IMR-90 (cell line): Measurements from ENCODE around the gene IQCC. TPM values are rescaled to one million over a fixed set of nuclear protein-coding genes. Genes with fewer than 3 reads are reported as not detected.
A peak's percentile ranks its signal among the peaks of the same experiment; 100 is the strongest.

Source experiments
- ATAC-seq: fragments of 200-7000 bp; cut with Tn5 transposase; 2 replicates; pipeline ENCODE4 v1.9.1; 2020; ENCODE audit warnings: low read depth, mild to moderate bottlenecking, moderate library complexity
- BruUV-seq: library from RNA; stranded (reverse); fragments of 400-500 nt; replicated peaks from 2 replicates; lab custom pipeline; 2021; lab: Mats Ljungman, UMichigan
- CTCF ChIA-PET: fragments of 300-600 bp; formaldehyde crosslinking; extraction: SDS; loops from one replicate; lab custom pipeline; 2021; ENCODE audit warnings: antibody characterized with exemption; lab: Yijun Ruan, JAX
- POLR2A ChIA-PET: fragments of 300-600 bp; sonication (Branson Sonifier 250); formaldehyde crosslinking; loops from one replicate; lab custom pipeline; 2022; ENCODE audit warnings: antibody characterized with exemption; ENCODE audit not compliant: unreplicated experiment; lab: Charles Lee
- DNase-seq: peaks from one replicate; pipeline ENCODE4 v3.0.0; 2013
- H2AFZ ChIP-seq: replicated peaks from 2 replicates; pipeline ENCODE3; 2013; ENCODE audit warnings: low read length, mild to moderate bottlenecking; ENCODE audit not compliant: poor library complexity
- H2AK5ac ChIP-seq: 2 replicates; pipeline ENCODE4 v1.6.1; 2013; ENCODE audit warnings: low read depth, low read length, inconsistent platforms
- H2AK9ac ChIP-seq: replicated peaks from 2 replicates; pipeline ENCODE3; 2013; ENCODE audit warnings: mild to moderate bottlenecking, low read depth, low read length, moderate library complexity; ENCODE audit not compliant: poor library complexity
- H2BK120ac ChIP-seq: 2 replicates; pipeline ENCODE4 v1.6.1; 2013; ENCODE audit warnings: low read depth, low read length, inconsistent platforms
- H2BK15ac ChIP-seq: 3 replicates; pipeline ENCODE4 v1.6.1; 2013; ENCODE audit warnings: low read depth, low read length, inconsistent platforms
- H2BK20ac ChIP-seq: 2 replicates; pipeline ENCODE4 v1.6.1; 2013; ENCODE audit warnings: low read depth, mild to moderate bottlenecking, inconsistent platforms, low read length, moderate library complexity
- H2BK5ac ChIP-seq: 2 replicates; pipeline ENCODE4 v1.6.1; 2013; ENCODE audit warnings: mild to moderate bottlenecking, low read depth, low read length, inconsistent platforms; ENCODE audit not compliant: poor library complexity, severe bottlenecking
- H3K14ac ChIP-seq: replicated peaks from 2 replicates; pipeline ENCODE4 v1.6.1; 2013; ENCODE audit warnings: low read depth, low read length, inconsistent platforms
- H3K18ac ChIP-seq: 2 replicates; pipeline ENCODE4 v1.6.1; 2013; ENCODE audit warnings: low read depth, low read length, control low read depth
- H3K23ac ChIP-seq: 2 replicates; pipeline ENCODE4 v1.6.1; 2013; ENCODE audit warnings: low read depth, low read length, inconsistent platforms
- H3K27ac ChIP-seq: 2 replicates; pipeline ENCODE4 v1.5.1; 2013; ENCODE audit warnings: mild to moderate bottlenecking, control low read depth, low read length; ENCODE audit not compliant: insufficient read depth
- H3K27me3 ChIP-seq: 2 replicates; pipeline ENCODE4 v1.6.1; 2013; ENCODE audit warnings: low read length; ENCODE audit not compliant: control insufficient read depth, insufficient read depth
- H3K36me3 ChIP-seq: 2 replicates; pipeline ENCODE4 v1.6.1; 2013; ENCODE audit warnings: low read length, mixed read lengths; ENCODE audit not compliant: control insufficient read depth, insufficient read depth
- H3K4ac ChIP-seq: 2 replicates; pipeline ENCODE4 v1.6.1; 2013; ENCODE audit warnings: low read depth, low read length, inconsistent platforms
- H3K4me1 ChIP-seq: 2 replicates; pipeline ENCODE4 v1.6.1; 2013; ENCODE audit warnings: low read length, mixed read lengths; ENCODE audit not compliant: control insufficient read depth, insufficient read depth
- H3K4me2 ChIP-seq: 2 replicates; pipeline ENCODE4 v1.6.1; 2013; ENCODE audit warnings: low read depth, mild to moderate bottlenecking, control low read depth, low read length, moderate library complexity
- H3K4me3 ChIP-seq: 2 replicates; pipeline ENCODE4 v1.5.1; 2013; ENCODE audit warnings: low read depth, mild to moderate bottlenecking, control low read depth, low read length, moderate library complexity; ENCODE audit not compliant: insufficient read depth
- H3K56ac ChIP-seq: 2 replicates; pipeline ENCODE4 v1.6.1; 2013; ENCODE audit warnings: low read length, inconsistent platforms; ENCODE audit not compliant: insufficient read depth; ENCODE audit errors: extremely low read depth
- H3K79me1 ChIP-seq, 2 experiments: 2 replicates each; pipeline ENCODE4 v1.6.1; 2013; ENCODE audit warnings: low read length in 2 of 2, inconsistent platforms in 1 of 2, low read depth in 1 of 2
- H3K9ac ChIP-seq: 2 replicates; pipeline ENCODE4 v1.6.1; 2013; ENCODE audit warnings: low read depth, low read length, control low read depth
- H3K9me1 ChIP-seq: 2 replicates; pipeline ENCODE4 v1.6.1; 2013; ENCODE audit warnings: low read length, inconsistent platforms; ENCODE audit not compliant: insufficient read depth
- H3K9me3 ChIP-seq: 2 replicates; pipeline ENCODE4 v1.6.1; 2013; ENCODE audit warnings: low read length; ENCODE audit not compliant: control insufficient read depth, insufficient read depth
- H4K20me1 ChIP-seq: 2 replicates; pipeline ENCODE4 v1.6.1; 2013; ENCODE audit warnings: low read length, inconsistent platforms; ENCODE audit not compliant: insufficient read depth
- H4K5ac ChIP-seq: 2 replicates; pipeline ENCODE4 v1.6.1; 2013; ENCODE audit warnings: mild to moderate bottlenecking, low read depth, low read length, control low read depth
- H4K8ac ChIP-seq, 2 experiments: 2 replicates each; pipeline ENCODE4 v1.6.1; 2013; ENCODE audit warnings: low read depth in 2 of 2, low read length in 2 of 2, control low read depth in 1 of 2, inconsistent platforms in 1 of 2
- H4K91ac ChIP-seq: 2 replicates; pipeline ENCODE4 v1.6.1; 2013; ENCODE audit warnings: low read depth, low read length, inconsistent platforms; ENCODE audit not compliant: insufficient read depth
- BHLHE40 ChIP-seq: fragments of 150-350 bp; IDR thresholded peaks from 2 replicates; pipeline ENCODE4 v1.6.1; 2016; ENCODE audit warnings: mild to moderate bottlenecking, low read depth, low read length
- CEBPB ChIP-seq: IDR thresholded peaks from 2 replicates; pipeline ENCODE4 v1.6.1; 2012; ENCODE audit warnings: low read depth, low read length, improper control_type of control experiment
- CHD1 ChIP-seq: IDR thresholded peaks from 2 replicates; pipeline ENCODE4 v1.6.1; 2012; ENCODE audit warnings: low read depth, low read length, improper control_type of control experiment
- FOS ChIP-seq: fragments of 150-350 bp; IDR thresholded peaks from 2 replicates; pipeline ENCODE4 v1.6.1; 2016; ENCODE audit warnings: low read depth, low read length
- MAFK ChIP-seq: IDR thresholded peaks from 2 replicates; pipeline ENCODE4 v1.6.1; 2012; ENCODE audit warnings: low read depth, low read length, improper control_type of control experiment
- MAZ ChIP-seq: IDR thresholded peaks from 2 replicates; pipeline ENCODE4 v1.6.1; 2012; ENCODE audit warnings: low read depth, mild to moderate bottlenecking, low read length, improper control_type of control experiment, moderate library complexity, borderline replicate concordance
- MXI1 ChIP-seq: IDR thresholded peaks from 2 replicates; pipeline ENCODE4 v1.6.1; 2012; ENCODE audit warnings: low read depth, mild to moderate bottlenecking, low read length, moderate library complexity, borderline replicate concordance
- NFE2L2 ChIP-seq: fragments of 150-350 bp; IDR thresholded peaks from 2 replicates; pipeline ENCODE4 v1.6.1; 2016; ENCODE audit warnings: low read depth, mild to moderate bottlenecking, low read length
- POLR2A ChIP-seq: IDR thresholded peaks from 2 replicates; pipeline ENCODE4 v1.6.1; 2012; ENCODE audit warnings: mild to moderate bottlenecking, low read depth, low read length
- RAD21 ChIP-seq: IDR thresholded peaks from 2 replicates; pipeline ENCODE4 v1.6.1; 2012; ENCODE audit warnings: low read length, improper control_type of control experiment
- RCOR1 ChIP-seq: IDR thresholded peaks from 2 replicates; pipeline ENCODE4 v1.6.1; 2012; ENCODE audit warnings: mild to moderate bottlenecking, low read length, improper control_type of control experiment; ENCODE audit not compliant: insufficient replicate concordance
- RFX5 ChIP-seq: IDR thresholded peaks from 2 replicates; pipeline ENCODE4 v1.8.0; 2012; ENCODE audit warnings: low read depth, mild to moderate bottlenecking, low read length, moderate library complexity
- SMC3 ChIP-seq: fragments of 150-350 bp; IDR thresholded peaks from 2 replicates; pipeline ENCODE4 v1.6.1; 2016; ENCODE audit warnings: low read depth, mild to moderate bottlenecking, antibody characterized with exemption, low read length, moderate library complexity
- WGBS, 2 experiments: methylation state at CpG; one replicate each; pipeline versions ENCODE4 v1.1.5 to v1.1.7; 2013; ENCODE audit warnings: missing lambda C conversion rate in 2 of 2; ENCODE audit not compliant: insufficient read length in 1 of 2; ENCODE audit errors: extremely low coverage in 2 of 2; 5-methylcytosine and 5-hydroxymethylcytosine counted together
- dilution Hi-C: fragments of 300-500 bp; cut with HindIII; formaldehyde crosslinking; loops from one replicate; pipeline ENCODE4 v1.14.3; 2018; ENCODE audit warnings: low sequenced_read_pairs; ENCODE audit not compliant: unreplicated experiment
- in situ Hi-C: fragments of 300-500 bp; cut with MboI; formaldehyde crosslinking; loops from 3 replicates; pipeline ENCODE4 v1.14.3; 2019; ENCODE audit warnings: low sequenced_read_pairs, inconsistent platforms, mixed read lengths
- intact Hi-C: fragments of 100-400 bp; cut with micrococcal nuclease; formaldehyde crosslinking; loops from 2 replicates; pipeline ENCODE4 v1.10.0; 2022
- polyA plus RNA-seq, 3 experiments: library from polyadenylated mRNA; depleted of rRNA; stranded (reverse); fragments of >200 nt; gene quantifications; 2 replicates each; pipeline ENCODE4 v1.2.3, GENCODE V29; 2012; ENCODE audit warnings: low replicate concordance in 1 of 3
- total RNA-seq: library from RNA; depleted of rRNA; stranded (reverse); fragments of >200 nt; gene quantifications from 2 replicates; pipeline ENCODE4 v1.2.3, GENCODE V29; 2012
- TF ChIP-seq, protein P1 (sequence below): fragments of 150-350 bp; IDR thresholded peaks from 2 replicates; pipeline ENCODE4 v1.6.1; 2016; ENCODE audit warnings: low read depth, mild to moderate bottlenecking, low read length, moderate library complexity, borderline replicate concordance
- TF ChIP-seq, protein P2 (sequence below): conservative IDR thresholded peaks from 2 replicates; pipeline ENCODE4 v1.5.1; 2012; ENCODE audit warnings: mild to moderate bottlenecking, low read depth, low read length, improper control_type of control experiment
- TF ChIP-seq, protein P3 (sequence below): fragments of 150-350 bp; IDR thresholded peaks from 2 replicates; pipeline ENCODE4 v1.6.1; 2017; ENCODE audit warnings: mild to moderate bottlenecking, antibody characterized with exemption, low read length, low read depth

IQCC gene
- total and polyA plus RNA-seq, 2 of the 4 experiments (the other 2 are of a cell fraction) = 1.6 to 2.2 TPM

DNA sequence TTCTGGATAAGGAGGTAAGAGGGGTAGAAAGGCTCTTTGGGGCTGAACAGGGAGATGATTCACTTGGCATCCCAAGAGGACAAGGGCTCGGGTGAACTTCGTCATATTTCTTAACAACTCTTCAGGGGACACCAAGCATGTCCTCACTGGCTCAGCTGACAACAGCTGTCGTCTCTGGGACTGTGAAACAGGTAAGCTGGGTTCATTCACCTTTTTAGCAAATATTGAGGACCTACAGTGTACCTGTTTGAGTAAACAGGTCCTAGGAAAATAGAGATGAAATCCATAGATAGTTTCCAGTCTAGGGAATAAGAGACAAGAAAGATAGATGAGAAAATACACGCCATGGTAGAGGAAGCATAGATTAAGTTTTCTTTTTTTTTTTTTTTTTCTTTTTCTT is 18.8 kb downstream of the IQCC start:
- H3K18ac ChIP-seq = no peak overlapping the region
- 100% methylated on average over 1 of the region's 4 CpGs; no CpG with 5 or more reads in 1 of the 2 experiments for WGBS, 2 experiments
- H3K79me1 ChIP-seq = peaks cover 37 to 74% of the 10 kb centered on the region in 2 experiments
- H3K9ac ChIP-seq = no peak overlapping the region
- H2AK5ac ChIP-seq = no peak overlapping the region
- no peak overlapping the region for H3K56ac ChIP-seq
- no peak overlapping the region for H3K14ac ChIP-seq
- peaks cover 12% of the 10 kb centered on the region for H3K4me1 ChIP-seq
- no peak overlapping the region for H2BK5ac ChIP-seq
- no peak for ATAC-seq
- peaks cover 44% of the 10 kb centered on the region for H3K36me3 ChIP-seq
- H4K91ac ChIP-seq = no peak overlapping the region
- H3K4me3 ChIP-seq = no peak overlapping the region
- ChIA-PET POLR2A (no interaction called here), CTCF (no interaction called here)
- H2BK20ac ChIP-seq = no peak overlapping the region
- no TSS peak for BruUV-seq
- H4K8ac ChIP-seq = no peak overlapping the region
- dilution Hi-C loops = no loop called here
- H3K4ac ChIP-seq = no peak overlapping the region
- 0 out of 2 replicates have a peak, but pooled peaks cover 10% of the 10 kb centered on the region for H4K20me1 ChIP-seq
- H3K23ac ChIP-seq = 0 out of 2 replicates have a peak overlapping the region, but pooled peaks have one; percentile 18
- H2AFZ ChIP-seq = no peak overlapping the region
- no peak for TF ChIP-seq MXI1
- TF ChIP-seq CEBPB = no peak
- TF ChIP-seq, protein P1, sequence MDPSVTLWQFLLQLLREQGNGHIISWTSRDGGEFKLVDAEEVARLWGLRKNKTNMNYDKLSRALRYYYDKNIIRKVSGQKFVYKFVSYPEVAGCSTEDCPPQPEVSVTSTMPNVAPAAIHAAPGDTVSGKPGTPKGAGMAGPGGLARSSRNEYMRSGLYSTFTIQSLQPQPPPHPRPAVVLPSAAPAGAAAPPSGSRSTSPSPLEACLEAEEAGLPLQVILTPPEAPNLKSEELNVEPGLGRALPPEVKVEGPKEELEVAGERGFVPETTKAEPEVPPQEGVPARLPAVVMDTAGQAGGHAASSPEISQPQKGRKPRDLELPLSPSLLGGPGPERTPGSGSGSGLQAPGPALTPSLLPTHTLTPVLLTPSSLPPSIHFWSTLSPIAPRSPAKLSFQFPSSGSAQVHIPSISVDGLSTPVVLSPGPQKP = no peak
- no peak for TF ChIP-seq RFX5
- TF ChIP-seq, protein P2, sequence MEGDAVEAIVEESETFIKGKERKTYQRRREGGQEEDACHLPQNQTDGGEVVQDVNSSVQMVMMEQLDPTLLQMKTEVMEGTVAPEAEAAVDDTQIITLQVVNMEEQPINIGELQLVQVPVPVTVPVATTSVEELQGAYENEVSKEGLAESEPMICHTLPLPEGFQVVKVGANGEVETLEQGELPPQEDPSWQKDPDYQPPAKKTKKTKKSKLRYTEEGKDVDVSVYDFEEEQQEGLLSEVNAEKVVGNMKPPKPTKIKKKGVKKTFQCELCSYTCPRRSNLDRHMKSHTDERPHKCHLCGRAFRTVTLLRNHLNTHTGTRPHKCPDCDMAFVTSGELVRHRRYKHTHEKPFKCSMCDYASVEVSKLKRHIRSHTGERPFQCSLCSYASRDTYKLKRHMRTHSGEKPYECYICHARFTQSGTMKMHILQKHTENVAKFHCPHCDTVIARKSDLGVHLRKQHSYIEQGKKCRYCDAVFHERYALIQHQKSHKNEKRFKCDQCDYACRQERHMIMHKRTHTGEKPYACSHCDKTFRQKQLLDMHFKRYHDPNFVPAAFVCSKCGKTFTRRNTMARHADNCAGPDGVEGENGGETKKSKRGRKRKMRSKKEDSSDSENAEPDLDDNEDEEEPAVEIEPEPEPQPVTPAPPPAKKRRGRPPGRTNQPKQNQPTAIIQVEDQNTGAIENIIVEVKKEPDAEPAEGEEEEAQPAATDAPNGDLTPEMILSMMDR = no peak
- no peak for TF ChIP-seq NFE2L2
- TF ChIP-seq RAD21 = no peak
- no peak for TF ChIP-seq MAFK
- no peak for TF ChIP-seq RCOR1
- TF ChIP-seq POLR2A = no peak
- TF ChIP-seq BHLHE40 = no peak
- TF ChIP-seq MAZ = no peak
- TF ChIP-seq, protein P3, sequence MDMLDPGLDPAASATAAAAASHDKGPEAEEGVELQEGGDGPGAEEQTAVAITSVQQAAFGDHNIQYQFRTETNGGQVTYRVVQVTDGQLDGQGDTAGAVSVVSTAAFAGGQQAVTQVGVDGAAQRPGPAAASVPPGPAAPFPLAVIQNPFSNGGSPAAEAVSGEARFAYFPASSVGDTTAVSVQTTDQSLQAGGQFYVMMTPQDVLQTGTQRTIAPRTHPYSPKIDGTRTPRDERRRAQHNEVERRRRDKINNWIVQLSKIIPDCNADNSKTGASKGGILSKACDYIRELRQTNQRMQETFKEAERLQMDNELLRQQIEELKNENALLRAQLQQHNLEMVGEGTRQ = no peak
- no peak for TF ChIP-seq FOS
- TF ChIP-seq SMC3 = no peak
- no peak for TF ChIP-seq CHD1
- H2AK9ac ChIP-seq = no peak overlapping the region
- H3K27me3 ChIP-seq = no peaks in the 10 kb centered on the region
- no peak for DNase-seq
- no peak overlapping the region for H2BK15ac ChIP-seq
- no peak overlapping the region for H2BK120ac ChIP-seq
- H3K4me2 ChIP-seq = no peak overlapping the region
- no peaks in the 10 kb centered on the region for H3K9me3 ChIP-seq
- no peak overlapping the region for H4K5ac ChIP-seq
- intact Hi-C loops = loop anchor here (5.0 kb wide), 1 partner anchor 68 kb away; the partner anchor contains the start of gene HDAC1
- peaks cover 16% of the 10 kb centered on the region for H3K9me1 ChIP-seq
- H3K27ac ChIP-seq = no peak overlapping the region
- in situ Hi-C loops = no loop called here
